GM19463 (cell line): ENCODE measurements around the gene SLC24A4.
A peak's percentile ranks its signal among the peaks of the same experiment; 100 is the strongest.

Experiments
- ATAC-seq: cut with Tn5 transposase; IDR thresholded peaks from one replicate; pipeline ENCODE4 v1.9.1; 2021; ENCODE audit warnings: mild to moderate bottlenecking, moderate library complexity; ENCODE audit not compliant: unreplicated experiment

Gene SLC24A4

GRCh38 chr14:92493492-92493891 is 170.5 kb downstream of the SLC24A4 start:
- no peak for ATAC-seq

DNA sequence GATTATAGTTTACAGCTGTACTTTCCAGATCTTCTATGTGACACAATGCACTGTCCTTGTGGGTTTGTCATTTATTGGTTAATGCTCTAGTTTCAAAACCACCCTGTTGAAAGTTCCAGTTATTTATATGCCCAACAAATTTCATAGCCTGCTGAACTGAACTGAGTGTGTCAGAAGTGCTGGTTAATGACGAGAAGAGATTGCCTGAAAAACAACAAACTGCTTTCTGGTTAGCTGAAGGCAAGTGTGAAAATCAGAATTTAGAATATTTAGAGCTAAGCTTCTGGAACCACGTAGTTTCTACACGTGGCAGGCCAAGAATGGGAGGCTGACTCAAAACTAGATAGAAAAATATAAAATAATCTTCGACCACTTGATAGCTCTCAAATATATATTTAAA is 171.5 kb downstream of the SLC24A4 start:
- ATAC-seq: peak; percentile 74

DNA sequence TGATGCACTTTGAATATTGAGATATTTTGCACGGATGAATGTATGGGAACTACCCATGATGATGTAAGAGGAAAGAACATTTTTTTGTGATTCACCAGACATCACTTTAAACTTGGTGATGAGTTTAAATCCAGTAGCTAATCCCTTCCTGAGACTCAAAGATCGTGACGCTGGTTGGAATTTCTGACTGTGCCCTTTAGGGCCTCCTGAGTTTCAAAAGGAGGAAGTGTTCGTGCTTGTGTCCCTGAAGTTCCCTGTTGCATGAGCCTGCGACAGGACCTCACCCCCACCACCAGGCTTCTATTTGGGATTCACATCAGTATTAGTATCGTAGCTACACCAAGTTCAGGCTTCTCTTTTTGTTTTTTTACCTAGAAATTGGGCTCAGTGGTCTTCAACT is 172.1 kb downstream of the SLC24A4 start:
- ATAC-seq: no peak

GRCh38 chr14:92496191-92496857 is 173.4 kb downstream of the SLC24A4 start:
- ATAC-seq: no peak

GRCh38 chr14:92497391-92497790 is 174.4 kb downstream of the SLC24A4 start:
- no peak for ATAC-seq

DNA sequence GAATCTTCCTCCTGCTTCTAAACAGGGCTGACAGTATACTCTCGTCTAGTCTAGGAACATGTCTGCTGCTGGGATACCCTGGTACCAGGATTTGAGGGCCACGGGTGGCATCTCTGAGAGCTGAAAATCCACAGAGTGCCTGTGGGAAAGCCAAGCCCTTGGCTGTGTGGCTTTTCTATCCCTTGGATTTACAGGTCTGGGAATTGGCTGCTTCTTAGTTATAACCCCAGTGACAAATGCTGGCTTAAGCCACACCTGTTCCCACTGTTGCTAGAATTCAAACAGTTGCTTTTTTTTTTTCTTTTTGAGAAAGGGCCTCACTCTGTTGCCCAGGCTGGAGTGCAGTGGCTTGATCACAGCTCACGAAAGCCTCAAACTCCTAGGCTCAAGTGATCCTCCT is 176.3 kb downstream of the SLC24A4 start:
- no peak for ATAC-seq

GRCh38 chr14:92500491-92500941 is 177.6 kb downstream of the SLC24A4 start:
- no peak for ATAC-seq

- ATAC-seq: no peak
Observed at GRCh38 chr14:92501891-92502351, 179.0 kb downstream of the SLC24A4 start.

GRCh38 chr14:92502541-92503286 is 179.7 kb downstream of the SLC24A4 start:
- no peak for ATAC-seq

DNA sequence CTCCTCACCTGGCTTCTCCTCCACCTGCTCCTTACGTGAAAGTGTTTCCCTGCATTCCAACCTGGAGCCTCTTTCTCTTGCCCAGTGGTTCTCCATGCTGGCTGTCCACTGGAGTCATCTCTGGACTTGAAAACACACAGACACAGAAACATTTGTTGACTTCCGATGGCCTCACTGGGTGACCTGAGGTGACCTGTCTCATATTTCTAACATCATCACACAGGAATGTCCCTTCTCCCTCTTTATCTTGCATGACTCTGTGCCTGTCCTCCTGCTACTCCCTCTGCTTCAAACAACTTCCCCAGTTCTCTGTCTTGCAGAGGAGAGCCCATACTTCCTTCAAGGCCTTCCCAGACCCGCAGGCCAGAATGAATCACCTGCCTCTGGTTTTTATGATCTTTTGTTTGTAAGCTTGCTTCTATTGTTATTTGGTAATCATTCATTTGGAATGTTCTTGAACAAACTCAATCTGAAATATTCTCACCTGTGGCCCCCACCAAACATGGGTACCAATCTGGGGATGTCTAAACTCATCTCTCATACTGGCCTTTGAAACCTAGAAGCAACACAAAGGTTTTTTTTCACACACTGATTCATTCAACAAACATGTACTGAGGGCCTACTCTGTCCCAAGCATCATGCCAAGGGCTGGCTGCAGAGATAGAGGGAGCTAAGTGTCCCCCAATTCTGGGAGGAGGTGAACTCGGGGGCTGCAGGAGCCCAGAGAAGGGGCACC is 181.0 kb downstream of the SLC24A4 start:
- ATAC-seq: no peak

- no peak for ATAC-seq
Observed at GRCh38 chr14:92505826-92506225, 182.9 kb downstream of the SLC24A4 start.

DNA sequence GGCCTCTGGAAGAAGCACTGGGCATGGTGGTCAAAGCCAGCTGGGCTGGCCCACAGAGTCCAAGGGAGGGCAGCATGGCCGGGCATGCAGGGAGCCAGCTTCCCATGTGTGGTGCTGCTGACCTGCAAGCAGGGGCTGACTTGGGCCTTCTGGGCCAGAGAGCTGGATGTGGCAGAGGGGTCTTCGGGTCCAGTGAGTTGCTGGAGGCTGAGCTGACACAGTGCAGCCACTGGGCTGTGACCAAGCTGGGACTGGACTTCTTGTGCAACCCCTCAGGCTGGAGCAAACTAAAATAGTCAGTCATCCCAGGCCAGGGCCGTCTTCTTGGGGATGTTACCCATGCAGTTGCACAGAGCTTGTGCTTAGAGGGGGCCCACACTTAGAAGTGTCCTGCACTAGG is 183.3 kb downstream of the SLC24A4 start:
- no peak for ATAC-seq

- no peak for ATAC-seq
Observed at GRCh38 chr14:92507174-92507768, 184.3 kb downstream of the SLC24A4 start.

- ATAC-seq: no peak
Observed at GRCh38 chr14:92510972-92511371, 188.0 kb downstream of the SLC24A4 start.

DNA sequence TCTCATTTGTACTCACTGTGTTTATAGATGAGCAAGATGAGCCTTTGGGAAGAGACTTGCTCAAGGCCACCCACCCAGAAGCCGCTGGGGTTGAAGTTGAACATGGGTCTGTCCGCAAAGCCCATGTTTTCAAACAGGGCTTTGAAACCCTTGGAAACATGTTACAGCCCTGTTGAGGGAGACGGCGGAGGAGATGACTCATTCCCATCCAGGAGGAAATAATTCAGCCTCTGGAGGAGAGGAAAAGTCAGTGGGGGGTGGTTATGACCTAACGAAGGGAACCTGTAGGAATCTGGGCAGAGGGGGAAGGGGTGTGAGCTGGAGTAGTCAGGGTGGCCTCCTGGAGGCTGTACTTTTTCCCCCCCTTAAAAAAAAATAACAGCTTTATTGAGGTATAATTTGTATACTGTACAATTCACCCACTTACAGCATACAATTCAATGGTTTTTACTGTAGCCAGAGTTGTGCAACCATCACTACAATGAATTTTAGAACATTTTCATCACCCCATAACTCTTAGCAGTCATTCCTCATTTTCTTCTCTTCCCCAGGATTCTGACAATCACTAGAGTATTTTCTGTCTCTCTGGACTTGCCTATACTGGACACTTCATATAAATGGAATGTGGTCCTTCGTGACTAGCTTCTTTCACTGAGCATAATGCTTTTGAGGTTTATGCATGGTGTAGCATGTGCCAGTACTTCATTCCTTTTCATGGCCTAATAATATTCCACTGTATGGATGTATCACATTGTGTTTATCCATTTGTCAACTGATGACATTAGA is 188.7 kb downstream of the SLC24A4 start:
- no peak for ATAC-seq

DNA sequence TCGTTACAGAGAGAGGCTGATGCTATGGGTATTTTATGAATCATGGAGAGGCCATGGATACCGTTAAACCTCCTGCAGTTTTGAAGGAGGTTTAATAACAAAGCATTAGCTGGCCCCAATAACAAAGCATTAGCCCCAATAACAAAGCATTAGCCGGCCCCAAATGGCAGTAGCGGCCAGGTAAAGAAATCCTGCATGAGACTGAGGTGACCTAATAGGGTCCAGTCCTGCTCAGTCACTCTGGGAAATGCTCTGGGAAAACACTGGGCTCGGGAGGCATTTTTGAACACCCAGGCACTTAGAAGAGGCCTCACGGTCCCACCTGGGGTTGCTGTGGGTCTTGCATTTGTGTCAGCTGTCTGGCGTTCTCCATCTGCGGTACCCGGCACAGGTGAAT is 189.8 kb downstream of the SLC24A4 start:
- no peak for ATAC-seq

- peak; percentile 61 for ATAC-seq
Observed at GRCh38 chr14:92513204-92513965, 190.4 kb downstream of the SLC24A4 start, which contains the start of gene RIN3. TSS of gene RIN3 (plus strand) at chr14:92513781. CDS start at chr14:92513933, 152 bp downstream.

- ATAC-seq: peak; percentile 33
Observed at GRCh38 chr14:92513966-92514843, 191.2 kb downstream of the SLC24A4 start.
